NCI-H1048 (cell line): Measurements from ENCODE around the gene SNX1.
"Not testable (repeated sequence)": the region's sequence is repeated elsewhere in the genome, so short reads cannot be mapped to it uniquely, and the experiment has no call there.

Source experiments
- DNase-seq: peaks from one replicate; lab custom pipeline; 2025; lab: John Stamatoyannopoulos, UW

Gene SNX1

DNA sequence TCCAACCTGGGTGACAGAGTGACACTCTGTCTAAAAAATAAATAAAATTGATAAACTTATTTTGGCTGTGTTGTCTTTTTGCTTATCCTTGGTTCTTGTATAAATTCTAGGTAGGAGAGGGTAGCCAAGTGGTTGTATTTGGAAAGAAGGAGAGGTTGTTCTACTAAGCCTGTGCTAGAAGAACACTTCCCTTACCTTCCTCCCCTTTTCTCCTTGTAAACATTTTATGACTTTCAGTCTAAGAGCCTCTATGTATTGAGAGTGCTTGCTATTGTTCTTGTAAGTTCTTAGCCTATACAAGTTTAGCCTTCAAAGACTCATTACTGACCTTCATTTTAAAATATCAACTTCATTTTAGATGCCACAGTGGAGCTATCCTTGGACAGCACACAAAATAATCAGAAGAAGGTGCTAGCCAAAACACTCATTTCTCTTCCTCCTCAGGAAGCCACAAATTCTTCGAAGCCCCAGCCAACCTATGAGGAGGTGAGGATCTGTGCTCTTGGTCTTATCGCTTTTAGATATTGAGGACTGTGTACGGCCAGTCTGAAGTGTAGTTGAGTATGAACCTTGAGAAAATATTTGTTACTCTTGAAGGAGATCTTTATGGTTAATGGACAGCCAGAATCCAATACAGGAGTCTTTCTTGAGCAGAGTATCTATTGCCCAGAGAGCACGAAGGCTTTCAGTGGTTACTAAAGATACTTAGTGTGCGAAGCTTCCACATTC lies 22.1 kb downstream of the SNX1 start:
- no peak for DNase-seq

DNA sequence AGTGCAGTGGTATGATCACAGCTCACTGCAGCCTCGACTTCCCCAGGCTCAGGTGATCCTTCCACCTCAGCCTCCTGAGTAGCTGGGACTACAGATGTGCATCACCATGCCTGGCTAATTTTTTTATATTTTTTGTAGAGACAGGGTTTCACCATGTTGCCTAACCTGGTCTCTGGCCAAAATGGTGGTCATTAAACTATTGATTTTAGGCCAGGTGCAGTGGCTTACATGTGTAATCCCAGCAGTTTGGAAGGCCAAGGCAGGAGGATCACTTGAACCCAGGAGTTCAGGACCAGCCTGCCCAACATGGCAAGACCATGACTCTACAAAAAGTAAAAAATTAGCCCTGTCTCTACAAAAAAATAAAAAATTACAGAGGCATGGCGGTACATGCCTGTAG lies 24.5 kb downstream of the SNX1 start:
- DNase-seq: not testable (repeated sequence)

DNA sequence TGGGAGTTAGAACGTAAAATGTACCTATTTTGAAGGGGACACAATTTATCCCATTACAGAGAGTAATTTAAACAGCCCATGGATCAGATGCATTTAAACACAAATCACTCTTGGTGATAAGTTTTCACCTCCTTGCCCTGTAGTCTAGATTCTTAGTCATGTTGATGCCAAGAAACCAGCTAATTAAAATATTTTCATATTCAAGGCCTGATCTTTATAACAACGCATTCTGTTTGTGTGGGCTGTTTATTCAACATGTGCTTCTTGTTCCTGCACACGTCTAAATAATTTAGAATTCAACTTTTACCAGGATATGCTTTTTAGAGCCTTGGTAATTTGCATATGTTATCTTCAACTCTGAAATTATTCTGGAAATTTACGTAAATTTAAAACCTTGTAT lies 25.8 kb downstream of the SNX1 start:
- DNase-seq: no peak

DNA sequence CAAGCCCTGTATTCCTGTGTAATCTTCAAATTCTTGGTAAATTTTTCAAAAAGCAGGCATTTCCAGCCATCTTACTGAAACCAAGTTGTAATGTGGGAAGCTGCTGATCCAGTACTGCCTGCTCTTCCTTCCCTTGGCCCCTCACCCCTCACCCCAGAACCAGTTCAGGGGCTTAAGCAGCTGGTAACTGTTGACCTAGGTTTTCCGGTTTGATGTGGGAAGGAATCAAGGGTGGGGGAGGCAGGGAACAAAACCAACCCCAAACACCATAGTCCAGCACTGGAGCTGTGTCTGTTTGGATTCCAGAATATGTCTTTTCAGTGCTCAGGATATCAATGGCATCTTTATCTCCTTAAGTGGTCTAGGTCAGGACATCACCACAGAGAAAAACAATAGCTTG lies 26.7 kb downstream of the SNX1 start:
- DNase-seq: no peak

DNA sequence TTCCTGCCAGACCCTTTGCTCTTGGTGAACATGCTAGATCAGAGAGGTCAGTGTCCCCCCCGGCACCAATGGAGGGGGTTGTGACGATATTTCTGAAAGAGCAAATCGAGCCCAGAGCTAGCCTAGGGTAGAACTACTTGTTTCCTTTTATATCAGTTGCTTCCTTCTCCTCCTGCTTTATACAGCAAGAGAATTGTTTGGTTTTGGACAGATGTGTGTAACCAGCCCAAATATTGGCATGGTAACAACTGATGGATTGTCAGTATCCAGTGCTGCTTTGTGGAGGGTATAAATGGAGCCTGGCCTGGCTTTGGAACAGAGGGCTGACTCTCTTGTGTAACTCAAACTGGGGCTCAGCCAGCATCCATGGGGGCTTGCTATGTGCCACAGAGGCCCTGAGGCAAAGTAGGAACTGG lies 27.2 kb downstream of the SNX1 start:
- DNase-seq: no peak

DNA sequence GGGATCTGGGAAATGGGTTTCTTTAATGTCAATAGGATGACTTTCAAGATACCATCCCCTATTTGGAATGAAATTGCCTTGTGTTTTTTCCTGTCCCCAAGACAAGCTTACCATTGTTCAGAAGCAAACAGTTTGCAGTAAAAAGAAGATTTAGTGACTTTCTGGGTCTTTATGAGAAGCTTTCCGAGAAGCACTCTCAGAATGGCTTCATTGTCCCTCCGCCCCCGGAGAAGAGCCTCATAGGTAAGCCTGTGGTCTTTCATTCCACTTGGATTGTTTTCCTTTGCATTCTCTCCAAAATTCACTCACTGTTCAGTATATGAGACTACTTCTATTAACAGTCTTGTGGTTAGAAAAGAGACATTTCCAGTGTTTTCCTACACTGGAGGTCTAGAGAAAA lies 30.2 kb downstream of the SNX1 start:
- no peak for DNase-seq

DNA sequence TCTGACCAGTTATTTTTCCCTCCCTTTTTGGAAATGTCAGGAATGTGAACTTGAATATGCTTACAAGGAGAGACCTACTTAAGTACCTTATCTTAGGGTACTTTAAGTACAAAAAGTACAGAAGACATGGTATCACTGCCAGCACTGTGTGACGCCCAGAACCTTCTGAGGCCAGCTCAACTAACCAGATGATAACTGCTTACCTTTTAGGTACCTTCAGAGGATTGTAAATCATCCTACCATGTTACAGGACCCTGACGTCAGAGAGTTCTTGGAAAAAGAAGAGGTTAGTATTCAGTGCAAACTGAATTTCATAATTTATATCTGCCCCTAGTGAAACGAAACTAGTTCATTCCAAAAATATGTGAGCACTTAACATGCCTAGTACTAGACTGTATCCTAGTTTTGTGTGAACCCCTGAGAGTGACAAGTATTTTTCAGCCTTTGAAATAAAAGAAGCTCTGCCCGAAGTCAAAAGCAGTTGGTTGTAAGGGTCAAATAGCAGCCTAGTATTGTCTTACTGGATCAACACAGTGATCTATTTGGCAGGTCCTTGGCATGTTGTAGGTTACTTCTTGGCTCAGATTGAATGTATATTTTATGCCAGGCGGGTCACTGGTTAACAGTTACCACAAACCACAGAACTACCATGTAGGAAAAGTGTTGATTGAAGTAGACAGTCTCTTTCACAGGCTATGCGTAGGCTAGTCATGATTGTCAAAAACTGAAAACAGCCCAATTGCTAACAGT lies 31.9 kb downstream of the SNX1 start:
- no peak for DNase-seq

DNA sequence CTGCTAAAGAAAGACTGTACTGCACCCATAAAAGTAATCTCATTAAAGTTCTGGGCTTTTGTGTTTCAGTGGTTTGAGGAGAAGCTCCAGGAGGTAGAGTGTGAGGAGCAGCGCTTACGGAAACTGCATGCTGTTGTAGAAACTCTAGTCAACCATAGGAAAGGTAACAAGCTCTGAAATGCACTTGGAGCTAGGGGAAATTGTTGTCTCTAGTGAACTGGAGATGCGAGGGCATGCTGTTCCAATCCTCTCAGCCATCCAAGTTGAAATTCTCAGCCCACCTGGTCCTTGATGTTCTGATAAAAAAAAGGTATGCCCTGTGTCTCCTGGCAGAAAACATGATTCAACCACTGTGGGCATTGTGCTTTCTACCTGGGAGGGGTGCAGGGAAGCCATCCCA lies 34.4 kb downstream of the SNX1 start:
- DNase-seq: no peak

DNA sequence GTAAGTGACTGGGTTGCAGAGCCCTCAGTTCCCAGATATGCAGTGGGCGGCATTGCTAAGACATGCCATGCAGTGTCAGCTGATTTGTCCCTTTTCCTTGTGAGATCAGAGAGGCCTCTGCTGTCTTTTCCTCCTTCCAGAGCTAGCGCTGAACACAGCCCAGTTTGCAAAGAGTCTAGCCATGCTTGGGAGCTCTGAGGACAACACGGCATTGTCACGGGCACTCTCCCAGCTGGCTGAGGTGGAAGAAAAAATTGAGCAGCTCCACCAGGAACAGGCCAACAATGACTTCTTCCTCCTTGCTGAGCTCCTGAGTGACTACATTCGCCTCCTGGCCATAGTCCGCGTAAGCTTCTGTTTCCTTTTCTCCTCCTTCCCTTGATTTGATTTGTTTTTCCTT lies 35.8 kb downstream of the SNX1 start:
- no peak for DNase-seq

DNA sequence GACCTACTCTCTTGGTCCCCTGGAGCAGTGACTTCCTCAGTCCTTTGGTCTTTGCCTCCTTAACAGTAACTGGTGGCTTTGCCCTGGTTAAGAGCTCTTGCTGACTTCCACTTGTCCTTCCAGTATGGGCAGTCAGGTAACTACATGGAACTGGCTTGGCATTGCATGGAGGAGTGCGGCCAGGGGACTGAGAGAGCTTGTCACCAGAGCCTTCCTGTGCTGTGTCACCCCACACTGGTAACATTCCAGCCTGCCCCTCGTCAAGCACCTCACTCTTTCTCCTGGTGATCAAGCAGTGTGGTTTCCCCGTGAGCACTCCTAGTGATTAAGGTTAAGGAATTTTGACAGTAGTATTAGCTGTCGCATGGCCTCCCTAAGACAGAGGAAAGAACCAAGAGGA lies 36.4 kb downstream of the SNX1 start:
- DNase-seq: no peak

DNA sequence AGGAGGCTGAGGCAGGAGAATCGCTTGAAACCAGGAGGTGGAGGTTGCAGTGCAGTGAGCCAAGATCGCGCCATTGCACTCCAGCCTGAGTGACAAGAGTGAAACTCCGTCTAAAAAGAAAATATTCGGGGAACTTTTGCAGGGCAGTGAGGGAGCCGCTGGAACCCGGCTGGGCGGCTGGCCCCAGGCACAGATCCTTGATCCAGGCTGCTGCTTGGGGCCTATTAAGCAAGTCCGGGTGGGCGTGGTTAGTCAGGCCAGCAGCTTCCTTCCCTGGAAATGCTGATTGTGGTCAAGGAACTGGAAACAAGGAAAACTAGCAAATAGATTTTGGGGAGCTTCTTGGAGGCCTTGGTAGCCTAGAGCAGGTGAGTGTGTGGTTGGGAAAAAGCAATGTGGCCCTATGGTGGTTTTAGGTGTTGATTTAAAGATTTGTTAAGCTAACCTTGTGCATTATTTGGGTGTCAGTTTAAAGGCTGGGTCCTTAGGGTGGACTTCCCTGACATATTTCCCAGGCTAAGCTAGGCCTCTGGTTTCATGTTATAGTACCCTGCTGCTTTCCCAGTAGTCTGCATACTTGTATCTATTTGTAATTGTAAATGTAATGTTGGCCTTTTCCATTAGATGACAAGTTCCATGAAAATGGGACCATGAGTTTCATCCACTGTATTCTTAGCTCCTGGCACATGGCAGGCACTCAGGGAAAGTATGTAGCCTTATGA lies 38.0 kb downstream of the SNX1 start:
- DNase-seq: no peak

DNA sequence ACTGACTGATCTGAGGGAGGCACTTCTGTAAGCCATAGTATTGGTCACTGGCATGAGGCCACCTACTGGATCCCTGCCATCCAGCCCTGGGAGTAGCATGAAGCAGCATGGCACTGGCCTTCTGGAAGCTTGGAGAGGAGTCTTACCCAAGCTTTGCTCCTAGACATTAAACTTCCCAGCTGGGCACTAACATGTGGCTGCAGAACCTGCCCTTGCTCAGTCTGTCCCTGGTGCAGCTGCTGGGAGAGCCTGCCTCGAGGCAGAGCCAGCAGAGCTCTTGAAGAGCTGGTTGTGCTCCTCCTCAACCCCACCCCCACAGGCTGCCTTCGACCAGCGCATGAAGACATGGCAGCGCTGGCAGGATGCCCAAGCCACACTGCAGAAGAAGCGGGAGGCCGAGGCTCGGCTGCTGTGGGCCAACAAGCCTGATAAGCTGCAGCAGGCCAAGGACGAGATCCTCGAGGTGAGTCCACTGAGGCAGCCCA lies 38.6 kb downstream of the SNX1 start:
- DNase-seq: no peak

DNA sequence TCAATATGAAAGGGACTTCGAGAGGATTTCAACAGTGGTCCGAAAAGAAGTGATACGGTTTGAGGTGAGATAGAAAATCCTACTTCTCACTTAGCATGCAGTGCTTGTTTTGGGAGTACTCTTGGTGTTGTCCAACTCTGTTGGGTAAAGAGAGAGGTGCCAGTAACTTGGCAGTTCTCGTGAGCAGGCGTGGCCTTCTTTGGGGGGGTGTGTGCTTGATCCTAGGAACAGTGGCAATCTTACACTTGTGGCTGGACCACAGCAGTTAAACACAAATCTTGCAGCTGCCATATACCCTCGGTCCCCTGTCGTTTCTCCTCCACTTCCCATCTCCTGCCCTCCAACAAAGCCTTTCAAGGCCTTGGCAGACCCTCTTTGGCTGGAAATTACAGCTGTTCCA lies 40.6 kb downstream of the SNX1 start:
- no peak for DNase-seq

DNA sequence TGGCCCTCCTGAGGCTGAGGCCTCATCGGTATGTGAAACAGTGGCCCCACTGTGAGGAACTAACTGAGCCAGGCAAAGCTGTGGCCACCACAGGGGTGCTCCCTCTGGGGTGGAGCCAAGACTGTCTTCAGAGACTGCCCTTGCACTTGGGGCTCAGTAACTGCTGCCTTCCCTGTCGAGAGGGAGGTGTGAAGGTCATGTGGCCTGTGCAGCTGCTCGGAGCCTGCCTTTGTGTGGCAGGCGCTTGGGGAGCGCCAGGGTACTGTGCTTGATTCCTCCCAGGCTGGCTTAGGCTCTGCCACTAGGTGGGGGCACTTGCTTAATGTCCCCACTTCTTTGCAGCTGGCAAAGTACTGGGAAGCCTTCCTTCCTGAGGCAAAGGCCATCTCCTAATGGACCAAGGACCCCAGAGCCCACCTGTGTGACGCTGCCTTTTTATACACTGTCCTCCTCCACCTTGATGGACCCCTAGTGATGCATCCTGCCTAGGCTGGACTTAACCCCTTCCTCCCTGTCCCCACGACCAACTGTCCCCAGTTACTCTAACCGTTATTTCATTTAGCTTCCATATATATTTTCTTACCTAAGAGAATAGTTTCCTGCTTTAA lies 41.5 kb downstream of the SNX1 start:
- DNase-seq: no peak

DNA sequence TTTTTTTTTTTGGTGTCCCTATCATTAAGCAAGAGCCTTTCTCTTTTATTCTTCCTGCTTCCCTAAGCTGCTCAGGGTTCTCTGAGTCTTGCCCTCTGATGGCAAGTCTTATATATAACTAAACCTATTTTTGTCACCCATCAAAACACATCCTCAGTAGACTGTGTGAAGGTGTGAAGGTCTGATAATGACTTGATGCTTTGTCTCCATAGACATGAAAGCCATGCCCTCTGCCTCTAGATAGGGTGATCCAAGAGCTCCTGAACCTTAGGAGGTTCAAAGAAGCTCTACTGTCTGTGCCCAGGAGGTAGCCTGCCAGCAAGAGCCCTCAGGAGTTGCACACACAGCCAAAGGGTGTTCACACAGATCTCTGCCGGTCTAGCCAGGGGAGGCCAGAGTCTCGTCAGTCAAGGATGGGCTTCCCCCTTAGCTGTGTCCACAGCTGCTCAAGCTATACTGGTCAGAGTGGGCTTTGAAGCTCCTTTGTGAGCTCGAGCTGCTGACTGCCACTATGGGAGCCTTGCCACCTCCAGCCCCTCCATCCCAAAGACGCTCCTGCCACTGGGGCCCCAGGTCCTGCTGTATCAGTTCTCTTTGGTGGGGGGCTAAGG lies 42.7 kb downstream of the SNX1 start:
- no peak for DNase-seq

DNA sequence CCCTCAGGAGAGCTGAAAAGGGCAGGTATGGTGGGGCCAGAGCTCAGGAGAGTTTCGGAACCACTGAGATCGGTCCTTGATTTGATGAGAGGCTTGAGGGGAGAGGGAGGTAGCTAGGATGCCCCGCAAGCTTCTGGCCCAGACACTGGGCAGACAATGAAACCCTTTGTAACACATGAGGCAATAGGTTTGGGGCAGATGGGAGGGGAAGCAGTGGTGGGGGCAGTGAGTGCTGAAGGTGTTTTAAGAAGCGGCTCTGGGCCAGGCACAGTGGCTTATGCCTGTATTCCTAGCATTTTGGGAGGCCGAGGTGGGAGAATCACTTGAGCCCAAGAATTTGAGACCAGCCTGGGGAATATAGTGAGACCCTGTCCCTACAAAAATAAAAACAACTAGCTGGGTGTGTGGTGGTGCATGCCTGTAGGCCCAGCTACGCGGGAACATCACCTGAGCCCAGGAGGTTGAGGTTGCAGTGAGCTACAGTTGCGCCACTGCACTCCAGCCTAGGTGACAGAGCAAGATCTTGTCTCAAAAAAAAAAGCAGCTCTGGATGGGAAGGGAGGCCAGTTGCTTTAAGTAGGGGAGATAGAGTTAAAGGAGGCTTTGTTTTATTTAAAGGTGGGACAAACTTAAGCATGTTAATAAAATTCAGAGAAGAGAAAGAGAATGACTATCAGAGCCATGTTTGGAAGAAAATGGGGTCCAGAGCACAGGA lies 46.2 kb downstream of the SNX1 start:
- no peak for DNase-seq

DNA sequence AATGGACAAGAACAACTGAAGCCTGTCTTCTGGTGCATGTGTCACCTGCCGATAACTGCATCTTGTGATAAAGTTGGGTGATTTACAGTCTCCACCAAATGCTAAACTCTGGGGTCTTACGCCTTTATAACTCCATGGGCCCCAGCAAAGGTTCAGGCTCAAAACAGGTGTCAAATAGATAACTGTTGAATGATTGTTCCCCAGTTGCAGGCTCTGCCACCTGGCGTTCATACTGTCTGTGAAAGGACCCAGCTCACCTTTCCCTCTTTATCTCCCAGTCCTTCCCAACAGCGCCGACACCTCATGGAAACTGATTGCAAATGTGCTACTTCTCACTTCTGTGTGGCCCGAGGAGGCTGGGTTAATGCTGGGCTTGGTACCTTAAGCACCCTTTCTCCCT lies 47.5 kb downstream of the SNX1 start:
- no peak for DNase-seq

DNA sequence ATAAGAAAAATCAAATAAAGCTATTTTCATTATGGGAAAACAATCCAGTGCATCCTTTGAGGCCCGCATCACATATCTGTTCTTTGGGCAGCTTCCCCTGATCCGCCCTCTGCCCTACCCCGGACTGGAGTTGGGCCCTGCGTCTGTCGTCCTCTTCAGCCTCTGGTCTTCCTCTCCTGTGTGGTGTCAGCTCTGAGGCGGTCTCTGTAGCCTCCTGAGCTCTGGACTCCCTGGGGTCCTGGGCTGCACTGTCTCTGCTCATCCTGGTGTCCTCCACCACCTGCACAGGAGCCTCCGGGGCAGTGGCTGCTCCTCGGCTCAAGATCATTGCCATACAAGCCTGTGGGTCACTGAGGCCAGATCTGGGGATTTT lies 48.4 kb downstream of the SNX1 start:
- DNase-seq: no peak

DNA sequence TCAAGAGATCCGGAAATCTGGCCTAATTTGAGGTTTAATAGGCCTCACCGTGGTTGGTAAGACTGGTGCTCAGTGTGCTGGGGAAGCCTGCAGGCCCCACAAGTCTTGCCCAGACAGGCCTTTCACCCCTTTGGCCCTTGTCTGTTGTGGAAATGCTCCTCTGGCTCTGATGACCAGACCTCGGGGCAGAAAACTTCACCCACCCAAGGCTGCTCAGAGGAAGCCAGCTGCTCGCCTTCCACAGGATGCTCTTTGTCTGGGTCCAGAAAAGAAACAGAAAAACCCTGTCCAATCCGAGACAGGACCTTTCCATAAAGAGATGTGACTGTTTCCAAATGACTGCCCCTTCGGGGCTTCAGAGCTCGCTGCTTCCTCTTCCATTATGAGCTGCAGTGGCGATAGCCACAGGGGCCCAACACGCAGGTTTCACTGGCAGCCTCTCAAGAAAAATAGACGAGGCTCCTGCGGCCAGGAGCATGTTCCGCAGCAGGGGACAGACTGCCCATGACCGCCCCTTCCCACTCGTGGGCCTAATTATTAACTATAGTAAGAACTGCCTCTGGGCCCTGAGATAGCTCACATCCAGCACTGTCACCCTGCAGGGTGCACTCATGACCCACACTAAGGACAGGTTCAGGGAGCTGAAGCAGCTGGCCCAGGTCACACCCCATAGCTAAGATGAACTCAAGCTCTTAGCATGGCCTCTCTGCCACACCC lies 48.9 kb downstream of the SNX1 start:
- DNase-seq: no peak

DNA sequence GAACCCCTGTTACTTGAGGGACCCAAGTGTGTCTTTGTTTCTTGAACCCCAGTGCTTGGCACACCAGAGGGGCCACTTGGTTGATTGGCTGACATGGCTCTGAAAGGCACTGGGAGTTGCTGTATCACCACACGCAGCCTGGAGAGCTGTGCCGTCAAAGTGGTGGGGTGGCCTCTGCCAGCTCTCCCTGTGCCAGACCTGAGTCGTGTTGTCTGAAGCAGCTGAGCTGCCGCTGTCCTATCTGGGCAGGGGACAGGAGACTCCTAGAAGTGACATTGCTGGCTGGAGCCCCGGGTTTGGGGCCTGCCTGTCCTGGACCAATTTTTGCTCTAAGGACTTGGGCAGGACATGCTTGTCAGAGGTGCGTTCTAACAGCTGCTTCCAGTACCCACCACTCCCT lies 50.3 kb downstream of the SNX1 start:
- no peak for DNase-seq

DNA sequence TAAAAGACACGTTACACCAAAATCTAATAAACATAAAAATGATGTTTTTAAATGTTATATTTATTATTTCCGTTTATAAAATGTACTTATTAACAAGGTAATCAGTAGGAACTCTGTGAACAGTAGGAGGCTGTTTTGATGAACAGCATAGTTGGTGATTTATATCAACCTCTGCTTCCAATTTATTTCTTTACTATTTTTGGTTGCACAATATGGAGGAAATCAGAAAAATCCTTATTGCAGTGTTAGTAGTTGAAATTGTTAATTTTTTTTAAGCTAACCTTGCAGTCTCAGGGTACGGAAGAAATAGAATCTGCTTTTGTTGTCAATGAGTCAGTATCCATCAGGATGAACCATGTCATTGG lies 50.7 kb downstream of the SNX1 start:
- no peak for DNase-seq
